ENCODE results near the gene KCTD2. TPM values are rescaled to one million over a fixed set of nuclear protein-coding genes. Genes with fewer than 3 reads are reported as not detected.

The KCTD2 gene
- total RNA-seq, 4 donors from 2014 or later, result 25.3 to 37.7 (median 31.3) TPM

DNA sequence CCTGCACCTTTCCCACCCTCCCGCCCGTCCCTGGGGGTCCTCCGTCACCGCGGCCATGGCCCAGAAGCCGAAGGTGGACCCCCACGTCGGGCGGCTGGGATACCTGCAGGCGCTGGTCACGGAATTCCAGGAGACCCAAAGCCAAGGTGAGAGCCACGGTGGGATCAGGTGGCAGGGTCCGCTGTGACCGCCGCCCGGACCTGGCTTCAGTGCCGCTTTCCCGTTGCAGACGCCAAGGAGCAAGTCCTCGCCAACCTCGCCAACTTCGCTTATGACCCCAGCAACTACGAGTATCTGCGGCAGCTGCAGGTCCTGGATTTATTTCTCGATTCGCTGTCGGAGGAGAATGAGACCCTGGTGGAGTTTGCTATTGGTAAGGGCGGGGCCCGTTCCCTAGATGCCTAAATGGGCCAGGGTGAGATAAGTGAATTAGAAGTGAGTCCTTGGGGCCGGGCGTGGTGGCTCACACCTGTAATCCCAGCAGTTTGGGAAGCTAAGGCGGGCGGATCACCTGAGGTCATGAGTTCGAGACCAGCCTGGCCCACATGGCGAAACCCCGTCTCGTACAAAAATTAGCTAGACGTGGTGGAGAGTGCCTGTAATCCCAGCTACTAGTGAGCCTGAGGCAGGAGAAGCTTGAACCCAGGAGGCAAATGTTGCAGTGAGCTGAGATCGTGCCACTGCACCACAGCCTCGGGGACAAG is 63.4 kb downstream of the KCTD2 start:
- Histone ChIP-seq H3K4me3 (peak overlapping the region; percentile 87), H3K36me3 (no peaks in the 10 kb centered on the region), H3K4me1 (peaks cover 34% of the 10 kb centered on the region), H3K27me3 (no peaks in the 10 kb centered on the region), H3K27ac (peak overlapping the region; percentile 71), H3K9me3 (no peaks in the 10 kb centered on the region)
- 20% methylated on average over 30 of the region's 40 CpGs for WGBS
- no peak for DNase-seq (ENCODE audit: low spot score in 2 of 2)
- no peak for TF ChIP-seq POLR2A (IDR thresholded peaks at IDR 0.05)
- TF ChIP-seq POLR2AphosphoS5 (IDR thresholded peaks at IDR 0.05), result no peak
- TF ChIP-seq, protein P1, sequence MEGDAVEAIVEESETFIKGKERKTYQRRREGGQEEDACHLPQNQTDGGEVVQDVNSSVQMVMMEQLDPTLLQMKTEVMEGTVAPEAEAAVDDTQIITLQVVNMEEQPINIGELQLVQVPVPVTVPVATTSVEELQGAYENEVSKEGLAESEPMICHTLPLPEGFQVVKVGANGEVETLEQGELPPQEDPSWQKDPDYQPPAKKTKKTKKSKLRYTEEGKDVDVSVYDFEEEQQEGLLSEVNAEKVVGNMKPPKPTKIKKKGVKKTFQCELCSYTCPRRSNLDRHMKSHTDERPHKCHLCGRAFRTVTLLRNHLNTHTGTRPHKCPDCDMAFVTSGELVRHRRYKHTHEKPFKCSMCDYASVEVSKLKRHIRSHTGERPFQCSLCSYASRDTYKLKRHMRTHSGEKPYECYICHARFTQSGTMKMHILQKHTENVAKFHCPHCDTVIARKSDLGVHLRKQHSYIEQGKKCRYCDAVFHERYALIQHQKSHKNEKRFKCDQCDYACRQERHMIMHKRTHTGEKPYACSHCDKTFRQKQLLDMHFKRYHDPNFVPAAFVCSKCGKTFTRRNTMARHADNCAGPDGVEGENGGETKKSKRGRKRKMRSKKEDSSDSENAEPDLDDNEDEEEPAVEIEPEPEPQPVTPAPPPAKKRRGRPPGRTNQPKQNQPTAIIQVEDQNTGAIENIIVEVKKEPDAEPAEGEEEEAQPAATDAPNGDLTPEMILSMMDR (IDR thresholded peaks at IDR 0.05), result no peak
- TF ChIP-seq EP300 (IDR thresholded peaks at IDR 0.05), result no peak

DNA sequence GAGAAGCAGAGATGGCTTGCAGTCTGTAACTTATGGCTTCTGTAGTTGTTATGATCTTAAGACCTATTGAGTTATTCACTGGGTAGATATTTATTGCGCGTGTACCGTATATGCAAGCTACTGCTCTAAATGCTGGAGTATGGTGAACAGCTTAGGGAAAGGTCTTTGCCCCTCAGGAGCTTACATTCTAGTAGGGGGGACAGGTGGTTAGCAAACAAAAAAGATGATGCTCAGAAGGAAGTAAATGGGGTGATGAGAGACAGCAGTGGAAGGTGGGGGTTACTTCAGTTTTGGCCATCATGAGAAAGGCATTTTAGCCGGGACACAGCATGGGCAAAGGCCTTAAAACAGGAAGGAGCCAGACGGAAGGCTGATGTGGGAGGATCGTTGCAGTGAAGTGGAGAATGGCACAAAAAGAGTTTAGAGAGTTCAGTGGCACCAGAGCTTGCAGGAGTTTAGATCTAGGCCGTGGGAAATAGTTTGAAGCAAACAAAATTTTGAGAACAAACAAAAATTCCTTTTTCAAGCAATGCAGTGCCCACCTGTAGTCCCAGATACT is 64.8 kb downstream of the KCTD2 start:
- Histone ChIP-seq H3K4me1 (peaks cover 43% of the 10 kb centered on the region), H3K27ac (no peak overlapping the region), H3K4me3 (no peak overlapping the region), H3K27me3 (no peaks in the 10 kb centered on the region), H3K36me3 (no peaks in the 10 kb centered on the region), H3K9me3 (no peaks in the 10 kb centered on the region)
- no peak for DNase-seq (ENCODE audit: low spot score in 2 of 2)
- 82% methylated on average over 7 of the region's 7 CpGs for WGBS
- TF ChIP-seq POLR2A (IDR thresholded peaks at IDR 0.05) (no peak), EP300 (IDR thresholded peaks at IDR 0.05) (no peak), POLR2AphosphoS5 (IDR thresholded peaks at IDR 0.05) (no peak)
- TF ChIP-seq, protein P1 (IDR thresholded peaks at IDR 0.05), result no peak

DNA sequence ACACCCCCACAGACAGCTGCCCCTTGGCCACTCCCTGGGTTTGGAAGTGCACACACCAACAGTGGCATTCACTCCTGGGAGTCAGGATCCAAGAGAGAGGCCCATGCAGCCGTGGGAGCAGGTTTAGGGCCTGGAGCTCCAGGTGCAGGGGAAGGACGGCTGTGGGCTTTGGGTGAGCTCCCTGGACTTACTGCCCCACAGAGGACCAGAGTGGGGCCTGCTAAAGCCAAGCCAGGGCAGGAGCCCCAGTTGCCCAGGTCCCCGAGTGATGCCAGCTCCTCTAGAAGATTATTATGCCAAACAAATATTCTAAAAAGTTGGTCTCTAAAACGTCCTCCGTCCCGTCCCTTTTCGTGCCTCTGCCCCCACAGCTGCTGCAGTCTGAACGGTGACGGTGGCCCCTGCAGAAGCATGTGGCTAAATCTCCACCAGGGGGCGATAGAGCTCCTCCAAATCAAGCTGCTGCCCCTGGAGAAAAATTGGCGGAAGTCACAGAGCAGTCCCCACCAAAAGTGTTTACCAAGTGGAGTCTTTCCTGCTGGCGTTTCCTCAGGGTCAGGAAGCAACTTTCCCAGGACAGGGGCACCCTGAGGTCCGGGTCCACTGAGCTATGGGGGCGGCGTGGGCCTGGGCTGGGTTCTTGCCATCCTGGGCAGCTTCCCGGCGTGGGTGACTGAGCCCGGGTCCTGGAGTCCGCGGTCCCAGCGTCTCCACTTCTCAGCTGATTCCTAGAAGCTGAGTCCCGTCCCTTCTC is 67.0 kb downstream of the KCTD2 start:
- TF ChIP-seq POLR2A (IDR thresholded peaks at IDR 0.05) (no peak), POLR2AphosphoS5 (IDR thresholded peaks at IDR 0.05) (peak in 1 of 3 donors; percentile 22), EP300 (IDR thresholded peaks at IDR 0.05) (no peak)
- TF ChIP-seq, protein P1 (IDR thresholded peaks at IDR 0.05), result peak; percentile 92 to 97

DNA sequence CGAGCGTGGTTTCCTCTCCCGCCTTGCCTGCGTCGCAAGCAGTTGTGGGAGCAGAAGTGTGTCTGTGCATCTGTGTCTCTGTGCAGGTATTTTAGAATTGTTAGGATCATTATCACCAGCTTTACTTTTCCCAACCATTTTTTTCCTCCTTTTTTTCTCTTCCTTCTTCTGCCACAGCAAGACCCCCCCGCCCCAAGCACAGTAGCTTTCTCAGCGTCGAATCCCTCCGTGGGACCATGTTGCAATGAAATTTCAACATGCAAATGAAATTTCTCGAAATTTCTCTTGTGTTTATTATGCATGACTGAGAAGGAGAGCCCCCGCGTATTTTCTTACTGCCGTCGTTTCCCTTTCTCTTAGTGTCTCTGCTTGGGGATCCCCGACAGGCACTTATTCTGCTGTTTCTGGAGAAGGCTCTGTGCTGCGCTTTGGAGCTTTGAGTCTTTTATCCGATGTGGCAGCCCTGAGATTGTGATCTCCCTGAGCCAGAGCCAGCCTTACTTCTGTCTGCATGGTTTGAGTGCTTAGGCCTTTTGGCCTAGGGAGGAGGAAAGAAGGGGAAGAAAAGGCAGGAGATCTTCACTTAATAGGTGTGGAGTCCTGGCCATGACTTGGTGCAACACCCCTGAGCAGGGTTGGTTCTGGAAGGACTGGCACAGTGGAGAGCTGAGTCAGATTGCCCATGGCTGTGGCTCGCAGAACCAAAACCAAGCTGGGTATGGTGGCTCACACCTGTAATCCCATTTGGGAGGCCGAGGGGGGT is 67.7 kb downstream of the KCTD2 start:
- peak overlapping the region; percentile 47 for H3K4me3 ChIP-seq
- peaks cover 34% of the 10 kb centered on the region for H3K4me1 ChIP-seq
- 39% methylated on average over 19 of the region's 19 CpGs for WGBS
- no peak for TF ChIP-seq POLR2A (IDR thresholded peaks at IDR 0.05)
- TF ChIP-seq EP300 (IDR thresholded peaks at IDR 0.05), result no peak
- TF ChIP-seq, protein P1 (IDR thresholded peaks at IDR 0.05), result no peak
- TF ChIP-seq POLR2AphosphoS5 (IDR thresholded peaks at IDR 0.05), result no peak
- no peaks in the 10 kb centered on the region for H3K36me3 ChIP-seq
- H3K27ac ChIP-seq, result peak overlapping the region; percentile 84
- no peak for DNase-seq (ENCODE audit: low spot score in 2 of 2)
- no peaks in the 10 kb centered on the region for H3K9me3 ChIP-seq
- H3K27me3 ChIP-seq, result no peaks in the 10 kb centered on the region

More for the DNA sequence above, 67.0 kb downstream of the KCTD2 start:
- Histone ChIP-seq H3K36me3 (no peaks in the 10 kb centered on the region), H3K27ac (peak overlapping the region; percentile 84), H3K4me1 (peaks cover 40% of the 10 kb centered on the region), H3K4me3 (peak overlapping the region; percentile 47), H3K9me3 (no peaks in the 10 kb centered on the region), H3K27me3 (no peaks in the 10 kb centered on the region)
- DNase-seq (ENCODE audit: low spot score in 2 of 2), result peak; percentile 96
- WGBS, result 5% methylated on average over 9 of the region's 22 CpGs

Other genes with a start within 250 kb of the KCTD2 start
- gene GRIN2C, start 187.3 kb upstream of the KCTD2 start, total RNA-seq, result under 1 TPM in 1 of 4 donors, not detected in 3; 0.13 TPM
- gene FDXR, start 174.2 kb upstream of the KCTD2 start, total RNA-seq, result 10 to 100 TPM; 19.1 to 34.1 (median 24.7) TPM
- gene FADS6, start 153.6 kb upstream of the KCTD2 start, total RNA-seq, result 10 to 100 TPM in 2 of 4 donors, 1 to 10 TPM in 2; 4.9 to 11.6 (median 8.1) TPM
- 1 to 10 TPM; 1.1 to 3.7 (median 1.9) TPM for gene USH1G, start 124.0 kb upstream of the KCTD2 start, total RNA-seq
- under 1 TPM in 1 of 4 donors, not detected in 3; 0.49 TPM for gene OTOP2, start 123.0 kb upstream of the KCTD2 start, total RNA-seq
- under 1 TPM in 2 of 4 donors, not detected in 2; 0.65 to 0.98 TPM for gene OTOP3, start 111.3 kb upstream of the KCTD2 start, total RNA-seq
- 10 to 100 TPM in 2 of 4 donors, 1 to 10 TPM in 2; 3.4 to 13.7 (median 9.5) TPM for gene HID1, start 74.5 kb upstream of the KCTD2 start, total RNA-seq
- gene CDR2L, start 59.6 kb upstream of the KCTD2 start, total RNA-seq, result 1 to 10 TPM; 5.6 to 8.6 (median 6.9) TPM
- 10 to 100 TPM; 20.2 to 68.2 (median 46.7) TPM for gene MRPL58, start 34.6 kb upstream of the KCTD2 start, total RNA-seq
- gene ATP5PD, start 256 bp upstream of the KCTD2 start, total RNA-seq, result 100 to 1,000 TPM; 167 to 312 (median 272) TPM
- gene SLC16A5, start 40.7 kb downstream of the KCTD2 start, total RNA-seq, result 10 to 100 TPM; 59.1 to 93.3 (median 61.4) TPM
- 10 to 100 TPM in 2 of 4 donors, 1 to 10 TPM in 2; 7.5 to 15.5 (median 10.5) TPM for gene ARMC7, start 62.7 kb downstream of the KCTD2 start, total RNA-seq
- 10 to 100 TPM; 58.6 to 86.7 (median 69.6) TPM for gene NT5C, start 84.5 kb downstream of the KCTD2 start, total RNA-seq
- 10 to 100 TPM; 37.9 to 55.9 (median 50.4) TPM for gene JPT1, start 107.3 kb downstream of the KCTD2 start, total RNA-seq
- gene SUMO2, start 135.7 kb downstream of the KCTD2 start, total RNA-seq, result 10 to 100 TPM; 52.0 to 73.9 (median 70.8) TPM
- 10 to 100 TPM; 27.3 to 71.7 (median 33.0) TPM for gene NUP85, start 158.5 kb downstream of the KCTD2 start, total RNA-seq
- gene GGA3, start 214.4 kb downstream of the KCTD2 start, total RNA-seq, result 10 to 100 TPM; 27.0 to 68.8 (median 35.3) TPM
- gene MRPS7, start 214.7 kb downstream of the KCTD2 start, total RNA-seq, result 10 to 100 TPM; 19.2 to 36.4 (median 29.0) TPM
- 10 to 100 TPM; 24.2 to 44.1 (median 30.6) TPM for gene MIF4GD, start 224.0 kb downstream of the KCTD2 start, total RNA-seq
- gene SLC25A19, start 242.2 kb downstream of the KCTD2 start, total RNA-seq, result 10 to 100 TPM in 2 of 4 donors, 1 to 10 TPM in 2; 6.1 to 14.4 (median 10.1) TPM

Measured in suprapubic skin (tissue), 4 donors.